Measurements from ENCODE around the gene LPAR2. TPM values are rescaled to one million over a fixed set of nuclear protein-coding genes. Genes with fewer than 3 reads are reported as not detected.
A peak's percentile ranks its signal among the peaks of the same experiment; 100 is the strongest.

Gene LPAR2
- polyA plus RNA-seq, 4 donors: 8.0 to 21.6 (median 11.9) TPM

DNA sequence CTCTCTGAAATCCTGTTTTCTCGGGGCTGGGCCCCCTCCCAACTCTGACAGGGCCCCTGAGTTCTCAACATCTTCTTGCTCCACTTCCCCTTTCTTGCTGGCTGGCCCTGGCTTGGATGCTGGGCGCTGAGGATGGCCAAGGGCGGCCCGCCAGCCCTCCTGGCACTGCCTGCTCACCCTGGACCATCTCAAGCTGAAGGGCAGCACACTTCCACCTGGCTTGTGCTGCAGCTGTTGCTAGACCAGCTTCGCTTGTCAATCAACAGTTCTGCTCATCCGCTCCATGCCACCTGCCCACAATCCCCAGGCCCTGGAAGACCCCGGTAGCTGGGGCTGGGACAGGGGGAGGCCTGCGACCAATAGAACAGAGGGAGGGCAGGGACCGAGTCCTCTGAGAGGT is 22.3 kb upstream of the LPAR2 start:
- H3K36me3 ChIP-seq (ENCODE audit: control insufficient read depth in 3 of 3, insufficient read depth in 2 of 3, low read depth in 1 of 3, low read length in 3 of 3): peaks cover 29 to 93% (median 35%) of the 10 kb centered on the region in 3 donors
- WGBS, 3 donors: 92 to 97% (median 94%) methylated on average over 9 of the region's 9 CpGs
- FAIRE-seq: no peak

DNA sequence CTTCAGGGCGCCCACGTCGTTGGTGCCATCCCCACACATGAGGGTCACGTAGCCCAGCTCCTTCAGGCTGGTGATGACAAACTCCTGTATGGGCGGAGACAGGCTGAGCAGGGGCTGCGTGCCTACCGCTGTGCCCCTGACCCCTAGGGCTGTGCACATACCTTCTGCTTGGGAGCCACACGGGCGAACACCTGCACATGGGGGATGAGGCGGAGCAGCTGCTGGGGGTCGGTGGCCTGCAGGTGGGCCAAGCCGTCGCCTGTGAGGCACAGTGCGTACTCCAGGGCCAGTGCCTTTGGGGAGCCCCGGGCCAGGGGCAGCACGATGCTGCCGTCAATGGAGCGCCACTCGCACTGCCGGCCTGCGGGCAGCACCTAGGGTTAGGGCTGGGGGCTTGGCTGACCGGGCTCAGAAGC is 21.6 kb upstream of the LPAR2 start:
- Histone ChIP-seq H3K9me3 (ENCODE audit: control insufficient read depth in 2 of 2, insufficient read depth in 1 of 2, low read depth in 1 of 2, low read length in 1 of 2) (no peaks in the 10 kb centered on the region), H3K4me1 (ENCODE audit: control insufficient read depth in 3 of 3, insufficient read depth in 2 of 3, low read depth in 1 of 3, low read length in 2 of 3) (no peaks in the 10 kb centered on the region), H3K27ac (ENCODE audit: low read depth in 1 of 3, low read length in 2 of 3) (no peak overlapping the region), H3K36me3 (ENCODE audit: control insufficient read depth in 3 of 3, insufficient read depth in 2 of 3, low read depth in 1 of 3, low read length in 3 of 3) (peaks cover 29 to 91% (median 33%) of the 10 kb centered on the region in 3 donors), H3K4me3 (ENCODE audit: low read depth in 1 of 3, low read length in 3 of 3) (no peak overlapping the region), H3K27me3 (ENCODE audit: control insufficient read depth in 3 of 3, insufficient read depth in 3 of 3, low read length in 3 of 3) (no peaks in the 10 kb centered on the region)
- FAIRE-seq: no peak
- WGBS, 3 donors: 95 to 97% (median 97%) methylated on average over 16 to 22 of the region's 22 CpGs
- DNase-seq: no peak

More for the DNA sequence above, 22.3 kb upstream of the LPAR2 start:
- Histone ChIP-seq H3K27me3 (ENCODE audit: control insufficient read depth in 3 of 3, insufficient read depth in 3 of 3, low read length in 3 of 3) (no peaks in the 10 kb centered on the region), H3K4me1 (ENCODE audit: control insufficient read depth in 3 of 3, insufficient read depth in 2 of 3, low read depth in 1 of 3, low read length in 2 of 3) (no peaks in the 10 kb centered on the region), H3K27ac (ENCODE audit: low read depth in 1 of 3, low read length in 2 of 3) (no peak overlapping the region), H3K4me3 (ENCODE audit: low read depth in 1 of 3, low read length in 3 of 3) (no peak overlapping the region), H3K9me3 (ENCODE audit: control insufficient read depth in 2 of 2, insufficient read depth in 1 of 2, low read depth in 1 of 2, low read length in 1 of 2) (no peaks in the 10 kb centered on the region)
- DNase-seq: no peak

DNA sequence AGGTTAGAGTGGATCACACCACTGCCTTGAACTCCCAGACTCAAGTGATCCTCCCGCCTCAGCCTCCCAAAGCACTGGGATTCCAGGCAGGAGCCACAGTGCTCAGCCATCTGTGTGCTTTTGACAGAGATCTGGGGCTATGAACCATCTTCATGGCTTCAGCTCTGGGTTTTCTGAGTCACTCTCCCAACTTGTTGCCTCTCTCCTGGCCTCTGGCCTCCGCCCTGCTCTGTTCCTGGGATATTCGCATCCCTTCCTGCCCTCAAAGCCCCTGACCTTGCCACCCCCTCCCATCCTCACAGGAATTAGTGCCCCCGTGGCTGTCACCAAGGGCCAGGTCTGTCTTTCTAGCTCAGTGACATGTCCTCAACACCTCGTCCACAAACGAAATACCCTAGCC is 21.1 kb upstream of the LPAR2 start:
- no peaks in the 10 kb centered on the region for H3K27me3 ChIP-seq (ENCODE audit: control insufficient read depth in 3 of 3, insufficient read depth in 3 of 3, low read length in 3 of 3)
- FAIRE-seq: no peak
- no peaks in the 10 kb centered on the region for H3K9me3 ChIP-seq (ENCODE audit: control insufficient read depth in 2 of 2, insufficient read depth in 1 of 2, low read depth in 1 of 2, low read length in 1 of 2)
- no peak overlapping the region for H3K4me3 ChIP-seq (ENCODE audit: low read depth in 1 of 3, low read length in 3 of 3)
- no peak for DNase-seq
- peaks cover 28 to 89% (median 33%) of the 10 kb centered on the region in 3 donors for H3K36me3 ChIP-seq (ENCODE audit: control insufficient read depth in 3 of 3, insufficient read depth in 2 of 3, low read depth in 1 of 3, low read length in 3 of 3)
- H3K27ac ChIP-seq (ENCODE audit: low read depth in 1 of 3, low read length in 2 of 3): no peak overlapping the region
- WGBS, 3 donors: 91 to 98% (median 93%) methylated on average over 6 of the region's 6 CpGs
- H3K4me1 ChIP-seq (ENCODE audit: control insufficient read depth in 3 of 3, insufficient read depth in 2 of 3, low read depth in 1 of 3, low read length in 2 of 3): peaks cover 0 to 2% (median 0%) of the 10 kb centered on the region in 3 donors

DNA sequence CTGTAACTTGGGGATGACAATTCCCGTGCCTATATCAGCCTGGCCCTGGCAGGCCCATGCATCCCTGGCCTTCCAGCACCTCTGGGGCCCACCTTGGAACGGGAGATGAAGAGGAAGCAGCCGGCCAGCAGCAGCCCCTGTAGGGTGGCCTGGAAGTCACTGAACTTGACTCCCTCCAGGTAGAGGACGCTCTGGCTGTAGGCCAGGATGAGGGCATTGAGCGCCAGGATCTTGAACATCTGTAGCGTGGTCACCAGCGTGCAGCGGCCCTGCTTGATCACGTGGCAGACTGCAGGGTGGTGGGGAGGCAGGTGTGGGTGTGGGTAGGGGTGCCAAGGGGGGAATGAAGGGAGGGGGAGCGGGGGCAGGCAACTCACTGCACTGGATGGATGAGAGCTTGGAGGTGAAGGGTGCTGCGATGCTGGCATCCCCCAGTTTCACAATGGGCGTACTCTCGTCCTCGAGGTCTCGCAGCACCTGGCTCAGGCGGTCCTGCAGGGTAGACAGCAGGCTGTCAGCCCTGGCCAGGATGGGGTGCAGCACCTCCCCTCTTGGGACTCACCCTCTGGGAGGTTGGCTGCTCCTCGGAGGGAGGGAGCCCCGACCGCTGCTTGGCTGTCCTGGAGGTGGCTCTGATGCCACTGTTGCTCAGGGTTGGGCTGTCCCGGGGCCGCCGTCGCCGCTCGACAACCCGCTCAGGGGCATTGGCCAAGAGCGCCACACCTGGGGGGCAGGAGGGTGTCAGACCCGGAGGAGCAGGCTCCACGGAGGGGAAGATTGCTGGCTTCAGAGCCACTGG is 19.2 kb upstream of the LPAR2 start:
- H3K27me3 ChIP-seq (ENCODE audit: control insufficient read depth in 3 of 3, insufficient read depth in 3 of 3, low read length in 3 of 3): no peaks in the 10 kb centered on the region
- no peak overlapping the region for H3K27ac ChIP-seq (ENCODE audit: low read depth in 1 of 3, low read length in 2 of 3)
- 91 to 93% (median 92%) methylated on average over 25 to 29 of the region's 29 CpGs for WGBS, 3 donors
- H3K36me3 ChIP-seq (ENCODE audit: control insufficient read depth in 3 of 3, insufficient read depth in 2 of 3, low read depth in 1 of 3, low read length in 3 of 3): peaks cover 21 to 70% (median 22%) of the 10 kb centered on the region in 3 donors
- no peaks in the 10 kb centered on the region for H3K9me3 ChIP-seq (ENCODE audit: control insufficient read depth in 2 of 2, insufficient read depth in 1 of 2, low read depth in 1 of 2, low read length in 1 of 2)
- H3K4me1 ChIP-seq (ENCODE audit: control insufficient read depth in 3 of 3, insufficient read depth in 2 of 3, low read depth in 1 of 3, low read length in 2 of 3): peaks cover 0 to 8% (median 0%) of the 10 kb centered on the region in 3 donors
- FAIRE-seq (no peak), DNase-seq (no peak)
- H3K4me3 ChIP-seq (ENCODE audit: low read depth in 1 of 3, low read length in 3 of 3): no peak overlapping the region

DNA sequence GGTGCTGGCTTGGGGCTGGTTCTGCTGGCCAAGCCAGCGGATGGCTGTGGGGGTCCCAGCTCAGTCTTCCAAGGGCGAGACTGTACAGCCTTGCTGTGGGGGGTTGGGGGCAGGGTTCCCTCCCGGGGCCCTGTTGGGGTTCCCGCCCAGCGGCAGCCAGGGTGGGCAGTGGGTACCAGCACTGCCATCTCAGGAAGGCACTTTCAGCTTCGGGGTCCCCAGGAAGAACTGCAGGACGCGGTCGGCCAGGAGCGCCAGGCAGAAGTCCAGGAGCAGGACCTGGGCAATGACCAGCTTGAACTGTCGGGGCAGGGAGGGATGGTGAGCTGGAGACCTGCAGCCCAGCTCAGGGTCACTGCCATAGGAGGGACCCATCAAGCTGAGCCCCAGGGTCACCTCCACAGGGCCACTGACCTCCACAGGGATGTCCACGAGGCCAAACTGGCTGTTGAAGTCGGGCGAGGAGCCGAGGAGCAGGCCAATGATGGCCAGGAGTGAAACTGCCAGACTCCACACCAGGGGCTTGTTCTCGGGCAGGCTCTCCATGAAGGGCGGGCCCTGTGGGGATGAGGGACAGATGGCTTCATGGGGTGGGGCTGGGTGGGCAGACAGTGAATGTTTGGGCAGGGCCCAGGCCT is 17.3 kb upstream of the LPAR2 start:
- FAIRE-seq: no peak
- Histone ChIP-seq H3K4me1 (ENCODE audit: control insufficient read depth in 3 of 3, insufficient read depth in 2 of 3, low read depth in 1 of 3, low read length in 2 of 3) (peaks cover 0 to 8% (median 0%) of the 10 kb centered on the region in 3 donors), H3K9me3 (ENCODE audit: control insufficient read depth in 2 of 2, insufficient read depth in 1 of 2, low read depth in 1 of 2, low read length in 1 of 2) (no peaks in the 10 kb centered on the region), H3K4me3 (ENCODE audit: low read depth in 1 of 3, low read length in 3 of 3) (no peak overlapping the region), H3K27ac (ENCODE audit: low read depth in 1 of 3, low read length in 2 of 3) (no peak overlapping the region), H3K27me3 (ENCODE audit: control insufficient read depth in 3 of 3, insufficient read depth in 3 of 3, low read length in 3 of 3) (no peaks in the 10 kb centered on the region), H3K36me3 (ENCODE audit: control insufficient read depth in 3 of 3, insufficient read depth in 2 of 3, low read depth in 1 of 3, low read length in 3 of 3) (peaks cover 16 to 52% (median 21%) of the 10 kb centered on the region in 3 donors)
- 93 to 94% (median 93%) methylated on average over 17 of the region's 17 CpGs for WGBS, 3 donors
- no peak for DNase-seq

DNA sequence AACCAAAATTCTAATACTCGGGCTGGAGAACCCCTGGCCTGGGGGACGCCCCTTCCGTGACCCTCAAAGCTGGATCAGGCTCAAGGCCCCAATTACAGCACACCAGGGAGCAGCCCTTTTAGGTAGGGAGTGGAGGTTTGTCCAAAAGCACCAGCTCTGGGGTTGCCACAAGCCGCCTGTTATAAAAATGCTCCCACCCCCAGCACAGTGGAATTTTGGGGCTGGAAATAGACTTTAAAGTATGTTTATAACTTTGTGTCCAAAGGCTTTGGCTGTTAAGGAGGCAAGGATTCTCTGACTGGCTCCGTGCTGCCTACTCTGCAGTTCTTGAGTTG is 16.0 kb upstream of the LPAR2 start:
- 22 to 27% (median 26%) methylated on average over 5 of the region's 5 CpGs for WGBS, 3 donors
- Histone ChIP-seq H3K27ac (ENCODE audit: low read depth in 1 of 3, low read length in 2 of 3) (peak overlapping the region; percentile 57 to 80 (median 79)), H3K9me3 (ENCODE audit: control insufficient read depth in 2 of 2, insufficient read depth in 1 of 2, low read depth in 1 of 2, low read length in 1 of 2) (no peaks in the 10 kb centered on the region), H3K36me3 (ENCODE audit: control insufficient read depth in 3 of 3, insufficient read depth in 2 of 3, low read depth in 1 of 3, low read length in 3 of 3) (peaks cover 16 to 42% (median 23%) of the 10 kb centered on the region in 3 donors), H3K27me3 (ENCODE audit: control insufficient read depth in 3 of 3, insufficient read depth in 3 of 3, low read length in 3 of 3) (no peaks in the 10 kb centered on the region), H3K4me1 (ENCODE audit: control insufficient read depth in 3 of 3, insufficient read depth in 2 of 3, low read depth in 1 of 3, low read length in 2 of 3) (peaks cover 0 to 8% (median 0%) of the 10 kb centered on the region in 3 donors), H3K4me3 (ENCODE audit: low read depth in 1 of 3, low read length in 3 of 3) (peak overlapping the region in 1 of 3 donors; percentile 64)
- DNase-seq (no peak), FAIRE-seq (no peak)

DNA sequence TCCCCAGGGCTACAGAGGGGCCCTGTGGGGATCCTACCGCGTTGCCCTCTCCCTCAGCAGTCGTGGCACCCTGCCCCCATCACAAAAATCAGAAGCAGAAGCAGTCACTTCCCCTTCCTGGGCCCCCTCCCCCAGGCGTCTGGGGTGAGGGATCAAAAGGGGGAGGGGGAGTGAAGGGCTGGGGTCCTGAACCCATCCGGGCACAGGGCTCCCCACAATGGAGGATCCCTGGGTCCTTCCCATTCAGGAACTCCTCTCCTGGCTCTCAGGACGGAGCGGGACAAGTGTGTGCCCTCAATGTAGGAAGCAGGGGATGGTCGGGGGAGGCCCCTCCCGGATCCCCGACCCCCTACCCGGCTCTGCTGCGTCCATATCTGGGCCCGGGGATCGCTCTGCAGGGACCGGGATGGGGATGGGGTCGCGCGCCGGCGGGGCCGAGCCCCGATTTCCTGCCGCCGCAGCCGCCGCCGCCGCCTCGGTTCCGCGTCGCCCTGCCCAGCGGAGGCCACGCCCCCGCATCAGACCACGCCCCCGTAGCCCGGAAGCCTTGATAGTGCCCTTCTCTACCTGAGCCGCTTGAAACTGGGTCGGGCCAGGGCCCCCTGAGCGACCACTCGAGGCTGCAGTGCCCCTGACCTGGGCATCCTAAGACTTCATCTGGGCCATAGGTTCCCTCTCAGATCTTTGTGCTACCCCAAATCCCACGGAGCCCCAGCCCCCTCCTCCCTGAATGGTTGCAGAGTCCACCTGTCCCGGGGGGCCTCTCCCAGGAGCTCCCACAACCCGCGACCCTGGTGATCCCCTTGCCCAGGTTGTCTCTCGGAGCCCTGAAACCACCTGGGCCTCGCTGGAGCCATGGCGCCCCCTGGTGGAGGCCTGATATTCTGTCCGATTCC is 15.4 kb upstream of the LPAR2 start, which contains the start of gene GMIP:
Gene GMIP (minus strand): TSS at position 500 of the 896 bp plus-strand sequence. CDS start 128 bp downstream, at position 372.
- H3K4me1 ChIP-seq (ENCODE audit: control insufficient read depth in 3 of 3, insufficient read depth in 2 of 3, low read depth in 1 of 3, low read length in 2 of 3): peaks cover 0 to 8% (median 0%) of the 10 kb centered on the region in 3 donors
- H3K4me3 ChIP-seq (ENCODE audit: low read depth in 1 of 3, low read length in 3 of 3): peak within 1 kb of the TSS; percentile 64 to 98 (median 80)
- WGBS, 3 donors: 0 to 1% (median 1%) methylated on average over 43 to 50 of the region's 50 CpGs
- H3K27me3 ChIP-seq (ENCODE audit: control insufficient read depth in 3 of 3, insufficient read depth in 3 of 3, low read length in 3 of 3): no peaks in the 10 kb centered on the region
- H3K9me3 ChIP-seq (ENCODE audit: control insufficient read depth in 2 of 2, insufficient read depth in 1 of 2, low read depth in 1 of 2, low read length in 1 of 2): no peaks in the 10 kb centered on the region
- DNase-seq (peak; percentile 83 to 90), FAIRE-seq (no peak)
- H3K27ac ChIP-seq (ENCODE audit: low read depth in 1 of 3, low read length in 2 of 3): peak within 1 kb of the TSS; percentile 66 to 80 (median 79)
- peaks cover 16 to 41% (median 23%) of the 10 kb centered on the region in 3 donors for H3K36me3 ChIP-seq (ENCODE audit: control insufficient read depth in 3 of 3, insufficient read depth in 2 of 3, low read depth in 1 of 3, low read length in 3 of 3)
